HG02642 (cell line): Measurements from ENCODE around the gene ROR2.
A peak's percentile ranks its signal among the peaks of the same experiment; 100 is the strongest.
"Not testable (repeated sequence)": the region's sequence is repeated elsewhere in the genome, so short reads cannot be mapped to it uniquely, and the experiment has no call there.

ENCODE experiments used
- ATAC-seq: cut with Tn5 transposase; IDR thresholded peaks from one replicate; pipeline ENCODE4 v1.9.1; 2021; ENCODE audit warnings: mild to moderate bottlenecking; ENCODE audit not compliant: unreplicated experiment, poor library complexity

The ROR2 gene

DNA sequence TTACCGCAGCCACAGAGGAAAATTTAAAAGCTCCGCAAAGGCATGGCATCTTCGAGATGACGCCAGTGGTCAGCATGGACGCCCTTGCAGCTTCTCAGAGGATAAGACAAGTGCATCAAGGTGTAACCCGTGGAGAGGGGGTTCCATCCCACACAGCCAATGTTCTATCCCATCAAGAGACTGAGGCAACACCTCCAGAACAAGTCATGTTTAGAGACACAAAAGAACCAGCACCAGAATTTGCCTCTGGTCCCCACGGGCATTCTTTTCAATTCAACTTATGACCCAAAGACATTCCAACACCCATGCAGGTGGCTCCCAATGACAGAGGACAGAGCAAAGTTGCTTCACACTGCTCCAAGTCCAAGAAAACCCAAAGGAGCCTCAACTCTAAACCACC, 20.7 kb downstream of the ROR2 start:
- no peak for ATAC-seq

DNA sequence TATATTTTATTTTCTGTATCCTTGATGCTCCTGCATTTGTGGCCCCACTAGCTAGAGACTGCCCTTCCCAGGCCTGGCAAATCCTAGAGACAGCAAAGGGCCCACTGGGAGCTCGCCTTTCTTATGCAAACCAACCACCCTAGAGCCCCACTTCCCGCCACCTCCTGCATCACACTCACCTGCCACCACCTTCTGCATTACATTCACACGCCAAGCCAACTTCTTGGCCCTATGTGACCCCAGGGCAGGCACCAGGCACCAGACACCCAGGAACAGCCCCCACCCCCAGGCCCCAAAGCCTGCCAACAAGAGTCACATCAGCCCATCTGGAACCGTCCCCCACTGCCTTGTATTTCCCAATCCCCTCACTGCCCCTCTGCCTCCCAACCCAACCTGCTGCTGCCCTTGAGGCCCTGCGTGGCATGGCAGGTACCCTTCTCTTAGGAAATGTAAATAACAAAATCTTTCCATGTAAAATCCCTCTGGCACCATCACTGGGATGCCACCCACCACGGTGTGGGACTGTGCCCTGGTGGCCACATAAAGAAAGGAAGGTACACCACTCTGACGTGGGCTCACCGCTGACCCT, 22.0 kb downstream of the ROR2 start:
- no peak for ATAC-seq

DNA sequence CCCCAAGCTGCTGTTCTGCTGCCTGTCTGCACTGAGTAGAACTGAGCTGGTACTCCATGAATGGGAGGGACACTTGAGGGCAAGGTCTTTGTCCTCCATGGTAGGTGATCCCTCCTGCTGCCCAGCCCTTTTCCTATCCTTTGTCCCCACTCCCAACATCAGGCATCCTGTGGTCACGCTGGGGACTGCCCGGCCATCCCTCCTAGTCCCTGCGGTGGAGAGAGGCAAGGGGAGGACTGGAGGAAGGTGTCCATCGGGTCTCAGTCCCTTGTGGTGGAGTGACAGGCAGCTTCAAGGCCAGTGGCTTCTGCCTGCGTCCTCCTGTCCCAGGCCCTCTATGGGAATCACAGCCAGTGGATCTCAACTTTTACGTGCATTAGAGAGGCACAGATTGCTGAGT, 25.9 kb downstream of the ROR2 start:
- no peak for ATAC-seq

DNA sequence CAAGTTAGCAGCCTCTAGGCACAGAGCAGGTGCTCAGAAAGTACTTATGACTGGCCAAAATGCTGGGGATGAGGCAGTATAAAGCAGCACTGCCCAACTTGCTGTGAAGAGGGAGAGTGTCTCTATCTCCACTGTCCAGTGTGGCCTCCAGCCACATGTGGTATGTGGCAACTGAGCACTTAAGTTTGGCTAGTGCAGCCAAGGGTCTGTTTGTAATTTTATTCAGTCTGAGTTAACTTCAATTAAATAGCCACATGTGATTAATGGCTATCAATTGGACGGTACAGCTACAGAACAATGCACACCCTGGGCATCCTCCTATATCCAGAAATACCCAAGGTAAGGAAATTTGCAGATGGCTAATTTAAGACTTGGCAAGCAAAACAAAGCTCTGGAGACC, 26.9 kb downstream of the ROR2 start:
- no peak for ATAC-seq

DNA sequence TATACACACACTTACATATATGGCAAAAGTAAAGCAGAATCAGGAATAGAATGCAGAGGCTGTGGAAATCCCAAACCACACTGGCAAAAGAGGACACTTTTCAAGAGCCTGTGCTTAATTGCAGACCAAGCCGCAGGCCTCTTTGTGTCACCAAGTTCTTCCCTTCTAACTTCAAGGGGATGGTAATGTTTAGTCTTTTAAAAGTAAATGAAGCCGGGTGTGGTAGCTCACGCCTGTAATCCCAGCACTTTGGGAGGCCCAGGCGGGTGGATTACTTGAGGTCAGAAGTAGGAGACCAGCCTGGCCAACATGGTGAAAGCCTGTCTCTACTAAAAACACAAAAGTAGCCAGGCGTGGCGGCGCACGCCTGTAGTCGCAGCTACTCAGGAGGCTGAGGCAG, 28.7 kb downstream of the ROR2 start:
- ATAC-seq = no peak

DNA sequence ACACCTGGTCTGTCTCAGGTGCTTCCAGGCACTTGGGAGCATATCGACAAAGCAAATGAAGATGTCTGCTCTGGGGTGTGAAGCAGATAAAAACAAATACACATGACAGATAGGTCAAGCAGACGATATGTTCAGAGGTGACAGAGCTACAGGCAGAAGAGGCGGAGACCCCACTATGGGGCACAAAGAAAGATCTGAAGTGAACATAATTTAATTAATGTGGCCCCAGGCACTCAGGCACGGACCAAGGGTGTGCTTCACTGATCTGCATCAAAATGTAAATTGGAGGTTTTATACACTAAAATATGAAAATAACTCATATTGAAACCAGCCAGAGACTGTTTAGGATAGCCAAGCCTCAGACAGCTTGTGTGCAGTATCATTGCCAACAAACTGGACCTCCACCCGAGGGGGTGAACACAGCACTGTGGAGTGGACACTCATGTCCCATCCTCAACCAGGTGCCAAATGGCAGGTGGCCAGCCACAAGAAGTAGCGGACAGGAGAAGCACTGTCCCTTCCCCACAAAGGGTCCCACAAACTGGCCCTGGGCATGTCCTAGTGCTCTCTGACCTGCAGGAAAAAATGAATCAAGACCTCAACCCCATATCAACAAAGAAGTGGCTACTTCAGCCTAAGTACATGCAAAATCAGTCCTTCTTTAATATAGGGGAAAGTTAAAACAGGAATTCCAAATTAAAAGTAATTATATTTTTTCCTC, 29.2 kb downstream of the ROR2 start:
- ATAC-seq = no peak

DNA sequence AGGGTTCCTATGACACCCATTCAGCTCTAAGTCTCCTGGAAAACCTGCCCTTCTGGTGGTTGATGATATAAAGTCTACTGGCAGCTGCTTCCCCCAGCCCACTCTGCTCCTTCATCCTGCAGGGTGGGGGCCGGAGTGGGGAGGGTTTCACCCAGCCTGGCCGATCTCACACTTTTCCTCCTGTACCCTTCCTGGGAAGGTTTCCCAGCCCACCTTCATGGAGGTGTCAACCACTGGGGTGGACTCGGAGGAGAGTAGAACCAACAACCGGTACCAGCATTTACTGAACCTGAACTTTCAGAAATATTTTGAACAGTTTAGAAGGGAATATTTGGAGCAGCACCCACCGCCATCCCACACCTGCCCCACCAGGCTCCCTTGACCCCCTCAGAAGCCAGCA, 30.4 kb downstream of the ROR2 start:
- ATAC-seq = no peak

DNA sequence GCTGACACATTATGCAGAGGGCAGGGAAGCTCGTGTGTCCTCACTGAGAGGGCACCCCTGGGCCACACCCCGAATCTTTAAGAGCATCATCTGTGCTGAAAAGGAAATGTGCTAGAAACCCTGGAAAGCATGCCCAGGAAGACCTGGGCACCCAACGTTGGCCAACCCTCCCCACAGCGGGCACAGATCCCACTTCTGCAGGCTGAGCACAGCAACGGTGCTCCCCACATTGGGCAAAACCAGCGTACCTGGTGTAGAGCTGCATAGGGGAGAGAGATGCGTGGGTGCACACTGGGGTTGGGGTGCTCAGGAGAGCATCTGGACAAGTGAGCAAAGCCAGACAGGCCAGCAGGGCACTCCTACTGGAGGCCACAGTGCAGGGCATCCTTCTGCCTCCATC, 32.6 kb downstream of the ROR2 start:
- no peak for ATAC-seq

DNA sequence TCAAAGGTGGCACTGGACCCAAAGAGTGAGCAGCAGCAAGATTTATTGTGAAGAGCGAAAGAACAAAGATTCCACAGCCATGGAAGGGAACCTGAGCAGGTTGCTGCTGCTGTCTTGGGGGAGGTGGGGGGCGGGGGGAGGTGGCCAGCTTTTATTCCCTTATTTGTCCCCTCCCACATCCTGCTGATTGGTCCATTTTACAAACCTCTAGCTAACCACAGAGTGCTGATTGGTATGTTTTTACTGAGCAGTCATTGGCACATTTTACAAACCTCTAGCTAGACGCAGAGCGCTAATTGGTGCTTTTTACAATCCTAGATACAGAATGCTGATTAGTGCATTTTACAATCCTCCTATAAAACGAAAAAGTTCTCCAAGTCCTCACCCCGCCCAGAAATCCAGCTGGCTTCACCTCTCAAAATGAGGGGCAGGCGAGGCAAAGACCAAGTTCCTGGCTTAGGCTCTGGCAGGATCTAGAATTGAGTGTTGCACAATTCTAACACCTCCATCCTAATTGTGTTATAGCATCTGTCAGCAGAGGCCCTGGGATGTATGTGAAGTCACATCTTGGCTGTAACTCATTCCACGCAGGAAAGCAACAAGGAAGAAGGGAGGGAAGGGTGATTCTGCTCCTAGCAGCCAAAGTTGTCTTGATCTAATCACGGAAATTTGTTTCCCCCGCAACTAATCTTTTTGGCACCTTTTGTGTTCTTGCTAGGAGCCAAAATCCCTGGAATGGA, 34.3 kb downstream of the ROR2 start:
- ATAC-seq = no peak

DNA sequence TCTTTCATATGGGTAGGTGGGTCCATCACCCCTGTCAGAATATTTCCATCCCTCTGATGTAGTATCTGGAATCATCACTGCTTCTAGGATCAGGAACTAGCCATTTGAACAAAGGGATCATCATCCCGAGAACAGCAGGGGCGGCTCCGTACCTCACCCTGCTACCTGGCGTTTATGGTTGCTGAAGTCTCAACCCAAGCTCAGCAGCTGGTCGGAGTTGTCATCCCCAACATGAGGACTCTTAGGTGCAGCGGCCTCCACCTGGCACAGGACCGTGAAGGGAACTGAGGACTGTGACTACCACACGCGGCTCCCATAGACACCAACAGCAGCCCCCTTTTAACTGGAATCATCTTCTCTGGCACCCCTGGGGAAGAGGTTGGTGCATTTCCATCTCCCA, 35.1 kb downstream of the ROR2 start:
- ATAC-seq = no peak

DNA sequence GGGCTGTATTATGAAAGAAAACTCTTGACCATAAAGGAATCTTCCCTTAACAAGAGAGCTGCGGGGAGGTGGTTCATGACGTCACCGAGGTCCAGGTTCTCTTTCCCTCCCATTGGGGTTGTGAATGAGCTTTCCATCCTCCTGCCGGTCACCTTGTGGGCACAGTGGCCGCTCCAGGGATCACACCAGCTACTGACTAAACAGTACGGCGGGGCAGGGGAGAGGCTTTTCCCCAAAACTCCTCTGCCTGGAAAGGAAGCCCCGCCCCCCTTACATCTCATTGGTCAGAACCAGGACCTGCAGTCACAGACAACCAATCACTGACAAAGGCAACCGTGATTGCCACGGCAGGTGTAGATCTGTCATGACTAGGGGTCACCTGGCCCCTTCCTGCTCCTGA, 35.6 kb downstream of the ROR2 start:
- ATAC-seq = no peak

DNA sequence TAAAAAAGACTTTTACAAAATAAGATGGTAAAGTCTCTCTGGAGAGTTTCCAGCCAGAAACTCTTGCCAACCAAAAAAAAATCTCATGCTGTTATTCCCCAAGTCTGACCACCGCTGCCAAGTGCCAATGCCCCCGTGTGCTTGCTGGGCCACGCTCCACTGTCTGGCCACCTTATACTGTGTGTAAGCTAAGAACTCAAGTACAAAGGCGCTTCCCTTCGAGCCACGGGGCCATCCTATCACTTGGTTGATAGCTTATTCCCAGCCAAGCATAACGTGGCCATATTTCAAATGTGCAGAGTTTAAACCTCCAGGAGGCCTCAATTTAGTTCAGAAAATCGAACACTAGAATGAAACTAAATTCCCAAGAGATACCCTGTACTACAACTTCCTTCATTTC, 36.0 kb downstream of the ROR2 start:
- no peak for ATAC-seq

DNA sequence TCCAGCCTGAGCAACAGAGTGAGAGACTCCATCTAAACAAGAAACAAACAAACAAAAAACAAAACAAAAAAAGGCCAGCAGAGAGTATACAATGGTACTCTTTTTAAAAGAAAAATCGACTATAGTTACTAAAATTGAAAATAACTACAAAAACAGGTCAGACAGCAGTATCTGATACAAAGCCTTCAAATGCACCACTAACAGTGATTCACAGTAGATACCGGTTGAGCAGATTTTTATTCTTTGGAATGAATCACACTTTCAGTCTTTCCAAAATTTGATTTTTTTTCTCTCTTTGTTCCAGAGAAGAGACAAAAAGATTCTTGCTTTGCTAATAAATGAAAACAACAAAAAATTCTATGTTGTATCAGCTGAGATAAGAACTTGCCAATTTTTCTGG, 36.9 kb downstream of the ROR2 start:
- no peak for ATAC-seq

DNA sequence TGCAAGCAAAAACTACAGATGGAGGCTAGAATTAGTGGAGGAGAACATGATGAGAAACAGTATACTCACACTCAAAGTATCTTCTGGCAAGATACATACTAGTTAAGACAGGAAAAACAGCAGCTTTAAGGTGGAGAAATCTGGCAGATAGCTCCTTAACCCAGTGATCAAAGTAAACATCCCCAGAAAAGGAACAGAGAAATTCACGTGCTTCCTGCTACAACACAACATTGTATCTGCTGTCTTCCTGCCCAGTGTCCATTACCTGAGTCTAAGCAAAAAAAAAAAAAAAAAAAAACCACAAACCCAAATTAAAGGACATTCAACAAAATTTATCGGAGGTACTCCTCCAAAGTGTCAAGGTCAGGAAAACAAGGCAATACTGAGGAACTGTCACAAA, 38.4 kb downstream of the ROR2 start:
- no peak for ATAC-seq

DNA sequence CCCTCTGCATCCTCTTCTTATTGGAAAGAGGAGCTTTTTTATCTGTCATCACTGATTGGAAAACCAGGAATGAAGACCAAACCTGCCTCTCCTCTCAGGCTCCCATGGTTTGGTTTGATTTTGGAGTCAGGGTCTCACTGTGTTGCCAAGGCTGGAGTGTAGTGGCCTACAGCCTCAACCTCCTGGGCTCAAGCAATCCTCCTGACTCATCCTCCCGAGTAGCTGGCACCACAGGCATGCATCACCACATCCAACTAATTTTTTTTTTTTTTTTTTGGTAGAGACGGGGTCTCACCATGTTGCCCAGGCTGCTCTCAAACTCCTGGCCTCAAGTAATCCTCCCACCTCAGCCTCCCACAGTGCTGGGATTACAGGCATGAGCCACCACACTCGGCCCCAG, 40.8 kb downstream of the ROR2 start:
- ATAC-seq = not testable (repeated sequence)

DNA sequence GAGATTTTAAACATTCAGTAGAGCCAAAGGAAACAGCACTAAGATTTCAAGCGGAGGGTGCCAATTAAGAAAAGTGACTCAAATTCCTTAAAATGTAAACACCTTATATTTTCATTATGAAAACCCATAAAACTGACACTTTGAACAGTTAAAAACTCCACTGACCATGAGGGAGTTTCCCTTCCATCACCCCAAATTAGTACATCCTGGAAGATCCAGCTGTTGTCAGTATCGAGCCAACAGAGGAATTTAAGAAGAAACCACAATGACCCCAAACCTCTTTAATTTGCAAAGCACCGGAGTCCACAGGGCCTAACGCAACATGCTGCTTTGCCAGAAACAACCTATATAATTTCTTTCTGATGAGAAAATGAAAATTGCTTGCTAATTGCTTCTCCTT, 41.3 kb downstream of the ROR2 start:
- ATAC-seq = no peak

DNA sequence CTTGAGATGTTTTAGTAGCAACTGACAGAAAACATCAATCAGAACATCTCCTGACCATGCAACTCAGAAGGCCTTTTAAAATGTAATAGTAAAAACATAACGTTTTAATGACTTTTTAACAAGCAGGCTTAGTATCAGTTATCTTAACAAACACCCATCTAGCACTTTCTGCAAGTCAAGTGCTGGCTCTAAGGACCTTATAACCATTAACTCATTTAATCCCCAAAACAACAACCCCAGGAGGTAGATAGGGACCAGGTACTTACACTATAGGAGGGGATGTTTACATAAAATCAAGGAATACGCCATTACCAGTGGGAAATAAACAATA, 41.8 kb downstream of the ROR2 start:
- no peak for ATAC-seq

DNA sequence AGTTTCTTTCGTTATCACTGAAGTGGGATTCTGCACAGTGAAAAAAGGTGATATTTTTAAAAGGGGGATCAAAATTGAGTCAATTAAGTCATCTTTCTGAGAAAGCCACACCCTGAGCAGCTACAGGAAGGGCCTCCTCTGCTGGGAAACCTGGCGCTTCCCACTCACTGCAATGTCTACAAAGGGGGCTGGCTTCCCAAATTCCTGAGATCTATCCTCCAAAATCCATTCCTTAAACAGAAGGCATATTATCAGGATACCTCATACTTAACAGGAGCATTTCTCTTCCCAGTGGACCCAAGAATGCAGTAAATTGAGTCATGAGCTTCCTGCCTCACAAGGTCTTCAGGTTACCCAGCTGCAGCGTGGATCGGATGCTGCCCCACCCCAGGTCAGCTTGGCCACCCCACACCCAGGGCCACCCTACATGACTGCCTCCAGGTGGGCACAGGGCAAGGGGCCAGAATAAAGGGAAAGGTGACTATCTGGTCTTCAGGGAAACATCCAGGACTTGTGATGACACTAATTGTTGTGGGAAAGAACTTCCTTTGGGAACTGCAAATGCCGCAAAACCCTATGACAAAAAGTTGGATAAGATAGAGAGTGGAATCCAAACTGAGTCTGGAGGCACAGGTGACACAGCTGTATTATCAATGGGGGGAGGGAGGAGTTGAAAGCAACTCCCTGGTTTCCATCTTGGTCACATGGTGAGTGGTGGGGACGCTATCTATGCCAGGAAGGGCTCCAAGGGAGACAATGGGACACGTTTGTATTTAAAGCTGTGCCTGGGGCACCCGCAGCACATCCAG, 42.3 kb downstream of the ROR2 start:
- ATAC-seq = no peak

DNA sequence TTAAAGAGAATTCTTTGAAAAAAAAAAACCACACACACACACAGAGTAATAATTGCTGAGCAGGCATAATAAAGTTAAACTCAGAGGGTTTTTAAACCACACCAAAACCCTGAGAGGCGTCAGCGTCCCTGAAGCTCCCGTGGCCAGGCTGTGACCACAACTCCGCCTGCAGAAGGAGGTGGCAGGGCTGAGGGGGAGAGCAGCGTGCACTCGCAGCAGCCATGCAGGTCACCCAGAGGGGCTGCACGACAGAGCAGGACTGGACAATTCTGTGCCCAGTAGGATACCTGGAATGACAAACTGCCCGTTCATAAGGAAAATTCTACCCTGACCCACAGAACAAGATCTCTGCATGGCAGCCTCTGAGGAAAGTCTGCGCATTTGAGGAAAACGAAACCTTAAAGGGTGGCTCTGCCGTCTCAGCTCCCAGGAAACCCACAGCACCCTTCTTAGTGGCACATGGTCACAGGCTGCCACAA, 44.0 kb downstream of the ROR2 start:
- peak; percentile 53 for ATAC-seq

DNA sequence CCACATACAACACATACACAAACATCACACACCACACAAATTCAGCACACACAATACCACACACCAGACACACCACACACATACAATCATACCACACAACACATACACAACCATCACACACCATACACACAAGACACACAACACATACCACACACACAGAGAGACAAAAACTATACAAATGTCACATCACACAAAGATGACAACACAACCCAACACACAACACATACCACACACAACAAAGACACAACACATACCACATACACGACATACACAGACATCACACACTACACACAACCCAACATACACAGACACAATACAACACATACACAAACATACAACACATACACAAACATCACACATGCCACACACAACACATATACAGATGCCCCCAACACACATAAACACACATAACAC, 44.8 kb downstream of the ROR2 start:
- no peak for ATAC-seq
